Measurements from ENCODE around the gene CCDC117.

The CCDC117 gene

GRCh38 chr22:28779833-28780232 lies 7.3 kb downstream of the CCDC117 start:
- H3K27ac ChIP-seq, result peak overlapping the region; percentile 98; the same call in 1 of the 2 replicates
- no peak for TF ChIP-seq CTCF (conservative IDR thresholded peaks at IDR 0.05)

GRCh38 chr22:28780296-28780695 lies 7.8 kb downstream of the CCDC117 start:
- no peak for TF ChIP-seq CTCF (conservative IDR thresholded peaks at IDR 0.05)
- H3K27ac ChIP-seq, result peak overlapping the region; percentile 98

- H3K27ac ChIP-seq, result peak overlapping the region; percentile 98
- TF ChIP-seq CTCF (conservative IDR thresholded peaks at IDR 0.05), result no peak
Measured at GRCh38 chr22:28783786-28784671, 11.5 kb downstream of the CCDC117 start.

- TF ChIP-seq CTCF (conservative IDR thresholded peaks at IDR 0.05), result no peak
- H3K27ac ChIP-seq, result peak overlapping the region; percentile 98; the same call in 1 of the 2 replicates
Measured at GRCh38 chr22:28788601-28789000, 16.1 kb downstream of the CCDC117 start.

- peak overlapping the region; percentile 97 for H3K27ac ChIP-seq
- no peak for TF ChIP-seq CTCF (conservative IDR thresholded peaks at IDR 0.05)
Measured at GRCh38 chr22:28791124-28791523, 18.6 kb downstream of the CCDC117 start.

GRCh38 chr22:28791841-28792490 lies 19.5 kb downstream of the CCDC117 start:
- peak overlapping the region; percentile 97 for H3K27ac ChIP-seq

More at GRCh38 chr22:28791841-28792490, 19.5 kb downstream of the CCDC117 start:
- no peak for TF ChIP-seq CTCF (conservative IDR thresholded peaks at IDR 0.05)
